Measurements from ENCODE around the gene BCL2. TPM values are rescaled to one million over a fixed set of nuclear protein-coding genes. Genes with fewer than 3 reads are reported as not detected.

Gene BCL2
- total and polyA plus RNA-seq, 9 of the 15 experiments (the other 6 are each of a cell fraction or from before 2014, with no cell fraction given): 0.10 to 1.1 (median 0.65) TPM

DNA sequence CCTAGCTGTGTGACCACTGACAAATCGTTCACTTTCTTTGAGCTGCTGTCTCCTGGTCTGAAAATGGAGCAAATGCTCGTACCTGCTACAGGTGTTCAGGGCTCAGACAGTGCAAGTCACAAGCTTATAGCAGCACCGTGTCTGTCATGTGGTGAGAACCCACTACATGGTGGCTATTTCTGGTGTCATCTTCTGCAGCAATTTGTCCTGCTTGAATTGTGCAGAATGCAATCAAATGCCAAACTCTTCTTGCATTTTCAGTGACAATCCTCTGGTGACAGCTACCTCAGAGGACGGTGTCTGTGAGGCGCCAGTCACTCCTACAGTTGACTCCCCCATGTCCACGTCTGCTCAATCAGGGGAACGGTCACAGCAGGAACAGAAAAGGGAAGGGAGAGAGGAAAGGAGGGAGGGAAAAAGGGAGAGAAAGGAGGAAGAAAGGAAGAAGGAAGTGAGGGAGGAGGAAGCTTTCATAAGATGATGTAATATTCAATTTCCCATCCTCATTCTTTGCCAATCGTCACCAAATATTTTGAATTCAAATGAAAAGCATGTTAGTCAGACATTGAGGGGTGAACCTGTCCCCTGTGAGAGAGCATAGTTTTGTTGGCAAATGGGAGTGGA lies 122.2 kb downstream of the BCL2 start (continued):
- TF ChIP-seq ETV6 (IDR thresholded peaks at IDR 0.05; ENCODE audit: borderline replicate concordance in 1 of 2, low read depth in 2 of 2, low read length in 1 of 2): peak; percentile 49 to 78; a peak in 2 of 4 replicates
- no peak for TF ChIP-seq ETV6 (CRISPR knock-in tag; IDR thresholded peaks at IDR 0.05; ENCODE audit: borderline replicate concordance)
- no peak for TF ChIP-seq CEBPG (CRISPR knock-in tag; IDR thresholded peaks at IDR 0.05)
- TF ChIP-seq CEBPG (tag; conservative IDR thresholded peaks at IDR 0.05 in 1 of 2, IDR thresholded peaks at IDR 0.05 in 1 of 2): peak; percentile 8 to 57; a peak in 2 of 4 replicates
- TF ChIP-seq ASH1L (IDR thresholded peaks at IDR 0.05; ENCODE audit: borderline replicate concordance, low read depth, partially characterized antibody): no peak
- peak; percentile 22; the same call in 1 of the 2 replicates for TF ChIP-seq ZBTB40 (IDR thresholded peaks at IDR 0.05)
- no peak for TF ChIP-seq ZBTB40 (CRISPR knock-in tag; IDR thresholded peaks at IDR 0.05)
- no peak for TF ChIP-seq ZZZ3 (IDR thresholded peaks at IDR 0.05)

Measured in K562 (cell line).